ENCODE data around the gene PROZ.
"Not testable (repeated sequence)": the region's sequence is repeated elsewhere in the genome, so short reads cannot be mapped to it uniquely, and the experiment has no call there.

The PROZ gene

GRCh38 chr13:113158946-113159345 is 498 bp downstream of the PROZ start:
- no peak for DNase-seq

GRCh38 chr13:113159701-113160100 is 1.3 kb downstream of the PROZ start:
- no peak for DNase-seq

GRCh38 chr13:113160983-113161382 is 2.5 kb downstream of the PROZ start:
- DNase-seq, result no peak

- DNase-seq, result no peak
These were observed 3.0 kb downstream of the PROZ start for GRCh38 chr13:113161433-113161832.

- not testable (repeated sequence) for DNase-seq
These were observed 3.5 kb downstream of the PROZ start for GRCh38 chr13:113161975-113162374.

- DNase-seq, result no peak
These were observed 4.6 kb downstream of the PROZ start for GRCh38 chr13:113162783-113163685.

GRCh38 chr13:113164492-113164891 is 6.0 kb downstream of the PROZ start:
- no peak for DNase-seq

GRCh38 chr13:113166266-113166665 is 7.8 kb downstream of the PROZ start:
- DNase-seq, result no peak

GRCh38 chr13:113166681-113167080 is 8.2 kb downstream of the PROZ start:
- no peak for DNase-seq

GRCh38 chr13:113167155-113167554 is 8.7 kb downstream of the PROZ start:
- no peak for DNase-seq

GRCh38 chr13:113167575-113167974 is 9.1 kb downstream of the PROZ start:
- no peak for DNase-seq

- DNase-seq, result no peak
These were observed 9.8 kb downstream of the PROZ start for GRCh38 chr13:113168211-113168610.

GRCh38 chr13:113169277-113170272 is 11.1 kb downstream of the PROZ start:
- peak; percentile 31 for DNase-seq

GRCh38 chr13:113170511-113170910 is 12.1 kb downstream of the PROZ start:
- no peak for DNase-seq

- no peak for DNase-seq
These were observed 13.0 kb downstream of the PROZ start for GRCh38 chr13:113171250-113172125.

GRCh38 chr13:113172419-113172926 is 14.0 kb downstream of the PROZ start:
- no peak for DNase-seq

- no peak for DNase-seq
These were observed 17.8 kb downstream of the PROZ start for GRCh38 chr13:113176280-113176679.

- DNase-seq, result no peak
These were observed 18.4 kb downstream of the PROZ start for GRCh38 chr13:113176822-113177221.

- no peak for DNase-seq
These were observed 19.8 kb downstream of the PROZ start for GRCh38 chr13:113178070-113178895.

- no peak for DNase-seq
These were observed 20.4 kb downstream of the PROZ start for GRCh38 chr13:113178896-113179167.

- no peak for DNase-seq
These were observed 21.2 kb downstream of the PROZ start for GRCh38 chr13:113179374-113180230.

All from DMS153 (cell line).